GM18499 (cell line): ENCODE data around the gene FAM117B.

Source experiments
- ATAC-seq: cut with Tn5 transposase; IDR thresholded peaks from one replicate; pipeline ENCODE4 v1.9.1; 2021; ENCODE audit warnings: moderate number of reproducible peaks; ENCODE audit not compliant: insufficient read depth, unreplicated experiment

FAM117B gene

GRCh38 chr2:202634556-202635427, at the start of gene FAM117B:
Gene FAM117B (plus strand): TSS chr2:202634969. CDS start chr2:202635188, 219 bp downstream.
- peak; percentile 83 for ATAC-seq

GRCh38 chr2:202588647-202589581, 45.9 kb upstream of the FAM117B start:
- ATAC-seq = no peak

DNA sequence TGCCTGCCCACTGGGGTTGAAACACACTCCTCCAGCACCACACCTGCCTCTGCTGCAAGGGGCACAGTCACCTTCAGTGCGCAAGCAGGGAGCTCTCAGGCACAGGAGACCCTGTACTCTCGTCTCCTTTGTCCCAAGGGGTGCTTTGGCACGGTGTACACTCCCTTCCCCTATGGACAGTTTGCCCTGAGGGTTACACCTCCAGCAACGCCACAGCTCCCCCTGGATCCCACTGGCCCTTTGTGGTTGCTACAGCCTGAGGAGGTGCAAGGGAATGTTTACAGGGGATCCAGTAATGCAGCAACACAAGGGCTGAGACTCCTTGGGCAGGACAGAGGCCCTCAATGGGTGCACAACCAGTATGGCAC, 45.2 kb upstream of the FAM117B start:
- no peak for ATAC-seq

- no peak for ATAC-seq
Measured at GRCh38 chr2:202592566-202592965, 42.2 kb upstream of the FAM117B start.

DNA sequence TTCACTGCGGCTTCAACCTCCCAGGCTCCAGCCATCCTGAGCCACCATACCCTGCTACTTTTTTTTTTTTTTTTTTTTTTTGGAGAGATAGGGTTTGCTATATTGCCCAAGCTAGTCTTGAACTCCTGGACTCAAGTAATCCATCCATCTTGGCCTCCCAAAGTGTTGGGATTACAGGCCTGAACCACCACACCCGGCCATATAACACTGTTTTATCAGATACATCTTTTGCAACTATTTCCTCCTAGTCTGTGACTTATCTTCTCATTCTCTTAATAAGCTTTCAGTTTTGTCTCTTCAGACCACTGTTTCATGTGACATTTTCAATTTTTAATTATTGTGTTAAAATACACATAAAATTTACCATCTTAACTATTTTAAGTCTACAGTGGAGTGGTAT, 35.7 kb upstream of the FAM117B start:
- no peak for ATAC-seq

- no peak for ATAC-seq
Measured at GRCh38 chr2:202599911-202600310, 34.9 kb upstream of the FAM117B start.

- no peak for ATAC-seq
Measured at GRCh38 chr2:202604699-202605098, 30.1 kb upstream of the FAM117B start.

GRCh38 chr2:202605174-202605573, 29.6 kb upstream of the FAM117B start:
- ATAC-seq = no peak

DNA sequence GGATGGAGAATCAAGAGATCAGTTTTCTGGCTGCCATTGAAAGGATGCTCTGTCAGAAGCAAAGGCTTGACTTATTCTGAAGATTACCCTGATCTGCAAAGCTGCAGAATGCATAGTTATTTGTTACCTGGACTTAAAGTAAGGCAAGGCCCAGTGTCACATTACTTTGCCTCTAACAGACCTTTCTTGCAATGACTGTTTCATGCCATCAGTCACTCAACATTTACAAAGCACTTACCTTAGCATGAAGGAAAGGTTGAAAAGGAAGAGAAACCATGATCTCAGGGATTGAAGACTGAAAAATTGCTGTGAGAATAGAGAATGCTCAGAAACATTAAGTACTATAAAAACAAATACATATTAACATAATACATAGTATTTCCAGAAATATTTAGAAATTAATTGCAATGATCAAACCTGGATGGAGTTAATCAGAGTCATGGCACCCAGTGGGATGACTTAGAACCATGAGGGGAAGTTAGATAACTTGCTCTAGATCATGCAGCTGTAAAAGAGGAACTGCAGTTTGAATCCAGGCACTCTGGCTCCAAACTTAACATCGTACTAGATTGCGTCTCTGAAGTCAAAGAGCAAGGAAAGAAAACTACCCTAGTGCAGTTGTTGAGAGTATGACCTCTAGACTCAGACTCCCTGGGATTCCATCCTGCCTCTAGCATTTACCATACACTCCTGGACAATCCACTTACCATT, 26.5 kb upstream of the FAM117B start:
- ATAC-seq = peak; percentile 29

GRCh38 chr2:202609381-202610145, 25.2 kb upstream of the FAM117B start:
- peak; percentile 76 for ATAC-seq

DNA sequence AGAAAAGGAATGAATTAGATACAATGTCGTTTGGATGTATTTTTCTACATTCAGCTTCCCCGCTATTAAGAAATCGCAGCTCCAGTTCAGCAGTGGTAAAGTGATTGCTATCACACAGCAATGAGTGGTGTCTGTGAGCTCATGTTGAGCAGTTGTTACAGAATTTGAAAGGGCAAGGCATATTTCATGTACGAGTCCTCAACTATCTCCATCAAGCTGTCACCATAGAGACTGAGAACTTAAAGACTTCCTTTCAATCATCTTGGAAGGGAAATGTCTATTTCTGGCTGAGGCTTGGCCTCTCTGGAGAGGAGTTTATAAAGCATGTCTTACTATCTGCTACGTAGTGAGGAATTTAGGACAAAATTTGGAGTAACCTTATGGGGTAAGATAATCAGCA, 24.4 kb upstream of the FAM117B start:
- ATAC-seq = no peak

GRCh38 chr2:202612145-202612544, 22.6 kb upstream of the FAM117B start:
- no peak for ATAC-seq

DNA sequence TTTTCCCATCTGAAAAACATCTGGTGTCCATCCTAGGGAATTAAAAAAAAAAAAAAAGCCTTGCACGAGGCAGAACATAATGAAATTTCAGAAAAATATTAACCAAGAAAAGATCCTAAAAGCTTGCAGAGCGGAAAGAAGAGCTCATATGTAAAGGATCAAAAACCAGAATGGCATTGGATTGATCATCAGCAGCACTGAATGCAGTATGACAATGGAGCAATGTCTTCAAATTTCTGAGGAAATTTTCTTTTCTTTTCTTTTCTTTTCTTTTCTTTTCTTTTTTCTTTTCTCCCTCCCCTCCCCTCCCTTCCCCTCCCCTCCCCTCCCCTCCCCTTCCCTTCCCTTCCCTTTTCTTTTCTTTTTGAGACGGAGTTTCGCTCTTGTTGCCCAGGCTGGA, 21.3 kb upstream of the FAM117B start:
- ATAC-seq = no peak

DNA sequence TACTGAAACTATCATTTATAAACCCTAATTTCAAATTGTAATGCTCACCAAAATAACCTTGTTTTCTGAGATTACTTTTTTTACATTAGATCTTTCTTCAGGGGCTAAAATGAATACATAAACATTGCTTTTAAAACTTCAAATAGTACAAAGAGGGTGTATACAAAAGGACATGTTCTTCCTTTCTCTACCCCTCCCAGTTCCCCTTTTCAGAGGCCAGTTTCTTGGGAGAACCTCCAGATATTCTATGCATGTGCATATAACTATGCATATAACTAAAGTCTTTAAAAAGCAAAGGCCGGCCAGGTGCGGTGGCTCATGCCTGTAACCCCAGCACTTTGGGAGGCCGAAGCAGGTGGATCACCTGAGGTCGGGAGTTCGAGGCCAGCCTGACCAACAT, 10.6 kb upstream of the FAM117B start:
- no peak for ATAC-seq

GRCh38 chr2:202627042-202627441, 7.7 kb upstream of the FAM117B start:
- ATAC-seq = no peak

- ATAC-seq = no peak
Measured at GRCh38 chr2:202628646-202629198, 6.0 kb upstream of the FAM117B start.

- no peak for ATAC-seq
Measured at GRCh38 chr2:202632682-202633290, 2.0 kb upstream of the FAM117B start.

DNA sequence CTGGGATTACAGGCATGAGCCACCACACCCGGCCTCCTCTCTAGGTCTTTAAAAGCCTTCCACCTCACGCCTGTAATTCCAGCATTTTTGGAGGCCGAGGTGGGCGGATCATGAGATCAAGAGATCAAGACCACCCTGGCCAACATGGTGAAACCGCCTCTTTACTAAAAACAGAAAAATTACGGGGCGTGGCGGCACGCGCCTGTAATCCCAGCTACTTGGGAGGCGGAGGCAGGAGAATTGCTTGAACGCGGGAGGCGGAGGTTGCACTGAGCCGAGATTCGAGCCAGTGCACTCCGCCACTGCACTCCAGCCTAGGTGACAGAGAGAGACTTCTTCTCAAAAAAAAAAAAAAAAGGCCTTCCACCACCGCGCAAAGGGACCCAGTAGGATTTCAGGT, 1.3 kb upstream of the FAM117B start:
- ATAC-seq = no peak
